Peyer's patch (tissue), 4 donors: Measurements from ENCODE around the gene GCNT1. TPM values are rescaled to one million over a fixed set of nuclear protein-coding genes. Genes with fewer than 3 reads are reported as not detected.
A peak's percentile ranks its signal among the peaks of the same experiment; 100 is the strongest.

Experiments used
- DNase-seq, 3 donors: peaks; one replicate each; pipeline ENCODE4 v3.0.0-alpha.2; 2017 to 2019
- H3K27ac ChIP-seq, 4 donors: fragments of 200-600 bp; sonication (generic); one replicate each; pipeline ENCODE4 v1.5.1; 2016 to 2019
- H3K27me3 ChIP-seq, 2 donors: fragments of 200-600 bp; sonication (generic); one replicate each; pipeline ENCODE4 v1.5.1; 2019
- H3K36me3 ChIP-seq, 3 donors: fragments of 200-600 bp; sonication (generic); one replicate each; pipeline ENCODE4 v1.5.1; 2016 to 2019
- H3K4me1 ChIP-seq, 4 donors: fragments of 200-600 bp; sonication (generic); one replicate each; pipeline ENCODE4 v1.5.1; 2016 to 2019
- H3K4me3 ChIP-seq, 4 donors: fragments of 200-600 bp; sonication (generic); 1 replicate in 3 of 4; 2 replicates in 1 of 4; pipeline ENCODE4 v1.5.1; 2016 to 2019; ENCODE audit warnings: mild to moderate bottlenecking in 1 of 4
- H3K9me3 ChIP-seq, 4 donors: fragments of 200-600 bp; sonication (generic); one replicate each; pipeline ENCODE4 v1.5.1; 2016 to 2019; ENCODE audit warnings: mild to moderate bottlenecking in 1 of 4
- CTCF ChIP-seq, 6 experiments: fragments of 450-650 bp in 4 of 6; fragments of 200-600 bp in 2 of 6; sonication (generic) in 1 of 6; IDR thresholded peaks; one replicate each; pipeline ENCODE4 v1.5.1; 2017 to 2019; ENCODE audit warnings: antibody characterized with exemption in 6 of 6, mild to moderate bottlenecking in 3 of 6, moderate library complexity in 1 of 6
- POLR2A ChIP-seq, 2 donors: fragments of 450-650 bp; IDR thresholded peaks; one replicate each; pipeline ENCODE4 v1.5.1; 2017; ENCODE audit warnings: antibody characterized with exemption in 2 of 2, mild to moderate bottlenecking in 2 of 2, moderate library complexity in 2 of 2
- total RNA-seq, 4 donors: library from RNA; depleted of rRNA; stranded (reverse); fragments of >200 nt; gene quantifications; one replicate each; pipeline ENCODE4 v1.1.0, GENCODE V29; 2016

GCNT1 gene
- total RNA-seq, result 10 to 100 TPM; 38.8 to 68.1 (median 53.5) TPM

GRCh38 chr9:76458903-76459693 lies at the start of gene GCNT1:
GCNT1 (plus strand) TSS chr9:76459182; CDS start chr9:76502382, 43,200 bp downstream.
- Histone ChIP-seq H3K36me3 (no peaks in the 10 kb centered on the region), H3K9me3 (no peaks in the 10 kb centered on the region), H3K4me3 (peak within 1 kb of the TSS; percentile 57 to 77 (median 73)), H3K27me3 (no peaks in the 10 kb centered on the region), H3K27ac (peak within 1 kb of the TSS; percentile 61 to 89 (median 72)), H3K4me1 (peaks cover 0 to 22% (median 3%) of the 10 kb centered on the region in 4 donors)
- peak; percentile 90 to 98 (median 97) for DNase-seq
- TF ChIP-seq POLR2A (IDR thresholded peaks at IDR 0.05), result peak; percentile 81 to 88
- peak in 5 of 6 experiments; percentile 19 to 71 (median 61) for TF ChIP-seq CTCF (IDR thresholded peaks at IDR 0.05)

GRCh38 chr9:76412638-76413037 lies 46.3 kb upstream of the GCNT1 start:
- H3K27ac ChIP-seq, result no peak overlapping the region
- H3K4me1 ChIP-seq, result no peaks in the 10 kb centered on the region
- H3K36me3 ChIP-seq, result no peaks in the 10 kb centered on the region
- no peaks in the 10 kb centered on the region for H3K27me3 ChIP-seq
- DNase-seq, result no peak
- H3K4me3 ChIP-seq, result no peak overlapping the region
- H3K9me3 ChIP-seq, result no peaks in the 10 kb centered on the region
- TF ChIP-seq CTCF (IDR thresholded peaks at IDR 0.05) (no peak), POLR2A (IDR thresholded peaks at IDR 0.05) (no peak)

- no peak for DNase-seq
- Histone ChIP-seq H3K27me3 (no peaks in the 10 kb centered on the region), H3K9me3 (no peaks in the 10 kb centered on the region), H3K4me1 (no peaks in the 10 kb centered on the region), H3K4me3 (no peak overlapping the region), H3K27ac (no peak overlapping the region), H3K36me3 (no peaks in the 10 kb centered on the region)
- TF ChIP-seq POLR2A (IDR thresholded peaks at IDR 0.05) (no peak), CTCF (IDR thresholded peaks at IDR 0.05) (no peak)
Measured at GRCh38 chr9:76413658-76414057, 45.3 kb upstream of the GCNT1 start.

- H3K36me3 ChIP-seq, result no peaks in the 10 kb centered on the region
- H3K27me3 ChIP-seq, result no peaks in the 10 kb centered on the region
- TF ChIP-seq CTCF (IDR thresholded peaks at IDR 0.05), result no peak
- TF ChIP-seq POLR2A (IDR thresholded peaks at IDR 0.05), result no peak
- H3K9me3 ChIP-seq, result no peaks in the 10 kb centered on the region
- H3K27ac ChIP-seq, result no peak overlapping the region
- no peak overlapping the region for H3K4me3 ChIP-seq
- H3K4me1 ChIP-seq, result no peaks in the 10 kb centered on the region
- no peak for DNase-seq
Measured at GRCh38 chr9:76414661-76415060, 44.3 kb upstream of the GCNT1 start.

DNA sequence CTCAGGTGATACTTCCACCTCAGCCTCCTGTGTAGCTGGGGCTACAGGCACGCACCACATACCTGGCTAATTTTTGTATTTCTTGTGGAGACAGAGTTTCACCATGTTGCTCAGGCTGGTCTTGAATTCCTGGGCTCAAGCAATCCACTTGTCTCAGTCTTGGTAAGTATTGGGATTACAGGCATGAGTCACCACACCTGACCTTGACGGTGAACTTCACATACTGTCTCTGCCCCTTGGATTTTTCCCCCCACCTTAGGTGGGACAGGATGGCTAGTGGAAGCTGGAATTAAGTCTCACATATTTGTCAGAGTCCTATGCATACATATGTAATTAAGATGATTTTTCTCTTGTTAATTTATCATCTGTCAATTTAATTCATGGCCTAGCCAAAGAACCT lies 43.8 kb upstream of the GCNT1 start:
- no peak overlapping the region for H3K27ac ChIP-seq
- H3K36me3 ChIP-seq, result no peaks in the 10 kb centered on the region
- H3K4me1 ChIP-seq, result no peaks in the 10 kb centered on the region
- no peak for DNase-seq
- TF ChIP-seq POLR2A (IDR thresholded peaks at IDR 0.05), result no peak
- no peak for TF ChIP-seq CTCF (IDR thresholded peaks at IDR 0.05)
- no peaks in the 10 kb centered on the region for H3K9me3 ChIP-seq
- H3K27me3 ChIP-seq, result no peaks in the 10 kb centered on the region
- no peak overlapping the region for H3K4me3 ChIP-seq
